Anterior cingulate cortex (tissue), 58 donors: Measurements from ENCODE around the gene RAD23A.
A peak's percentile ranks its signal among the peaks of the same experiment; 100 is the strongest.
"Not testable (repeated sequence)": the region's sequence is repeated elsewhere in the genome, so short reads cannot be mapped to it uniquely, and the experiment has no call there.

Source experiments
- DNase-seq, 58 donors: peaks; one replicate each; lab custom pipeline; 2025; lab: John Stamatoyannopoulos, UW

RAD23A gene

GRCh38 chr19:12937093-12937926 lies 8.4 kb upstream of the RAD23A start:
- peak in 6 of 58 donors; percentile 23 to 41 (median 30) for DNase-seq

DNA sequence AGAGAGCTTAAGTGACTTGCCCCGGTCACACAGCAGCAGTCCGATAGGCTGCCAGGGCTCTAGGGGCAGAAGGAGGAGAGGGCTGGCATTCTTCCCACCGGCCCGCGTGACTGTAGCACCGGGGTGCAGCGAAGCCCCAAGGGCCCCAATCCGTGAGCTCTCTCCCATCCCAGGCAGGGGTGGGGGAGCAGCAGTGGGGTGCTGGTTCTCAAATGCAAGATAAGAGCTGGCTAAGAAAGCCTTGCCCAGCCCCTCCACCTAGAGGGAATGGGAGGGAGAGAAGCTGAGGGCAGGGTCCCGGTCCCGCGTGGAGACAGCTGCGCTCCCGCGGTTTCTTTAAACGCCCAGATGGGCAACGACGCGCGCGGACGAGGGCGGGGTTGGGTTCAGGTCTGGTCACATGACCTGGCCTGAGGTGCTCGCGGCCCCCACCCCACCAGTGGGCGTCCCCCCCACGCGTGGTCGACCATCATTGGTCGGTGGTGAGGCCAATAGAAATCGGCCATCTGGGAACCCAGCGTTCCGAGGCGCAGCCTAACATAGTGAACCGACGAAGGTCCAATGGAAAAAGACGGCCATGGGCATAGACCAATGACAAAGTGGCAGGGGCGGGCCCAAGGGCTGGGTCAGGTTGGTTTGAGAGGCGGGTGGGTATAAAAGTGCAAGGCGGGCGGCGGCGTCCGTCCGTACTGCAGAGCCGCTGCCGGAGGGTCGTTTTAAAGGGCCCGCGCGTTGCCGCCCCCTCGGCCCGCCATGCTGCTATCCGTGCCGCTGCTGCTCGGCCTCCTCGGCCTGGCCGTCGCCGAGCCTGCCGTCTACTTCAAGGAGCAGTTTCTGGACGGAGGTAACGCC lies 7.5 kb upstream of the RAD23A start, which contains the start of gene CALR:
CALR (plus strand) TSS at position 683 of the 852 bp plus-strand sequence; CDS start at position 754, 71 bp downstream.
- DNase-seq, result peak; percentile 88 to 100 (median 99)

GRCh38 chr19:12938779-12939601 lies 6.7 kb upstream of the RAD23A start:
- DNase-seq, result peak in 4 of 58 donors; percentile 17 to 43 (median 32)

DNA sequence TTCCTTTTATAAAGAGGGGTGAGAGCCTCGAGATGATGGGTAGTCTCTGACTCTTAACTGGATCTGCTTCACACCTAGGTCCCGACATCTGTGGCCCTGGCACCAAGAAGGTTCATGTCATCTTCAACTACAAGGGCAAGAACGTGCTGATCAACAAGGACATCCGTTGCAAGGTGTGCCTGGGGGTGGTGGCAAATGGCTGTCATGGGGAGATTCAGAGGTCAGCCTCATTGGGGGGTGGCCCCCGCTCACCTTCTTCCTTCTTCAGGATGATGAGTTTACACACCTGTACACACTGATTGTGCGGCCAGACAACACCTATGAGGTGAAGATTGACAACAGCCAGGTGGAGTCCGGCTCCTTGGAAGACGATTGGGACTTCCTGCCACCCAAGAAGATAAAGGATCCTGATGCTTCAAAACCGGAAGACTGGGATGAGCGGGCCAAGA lies 5.7 kb upstream of the RAD23A start:
- no peak for DNase-seq

DNA sequence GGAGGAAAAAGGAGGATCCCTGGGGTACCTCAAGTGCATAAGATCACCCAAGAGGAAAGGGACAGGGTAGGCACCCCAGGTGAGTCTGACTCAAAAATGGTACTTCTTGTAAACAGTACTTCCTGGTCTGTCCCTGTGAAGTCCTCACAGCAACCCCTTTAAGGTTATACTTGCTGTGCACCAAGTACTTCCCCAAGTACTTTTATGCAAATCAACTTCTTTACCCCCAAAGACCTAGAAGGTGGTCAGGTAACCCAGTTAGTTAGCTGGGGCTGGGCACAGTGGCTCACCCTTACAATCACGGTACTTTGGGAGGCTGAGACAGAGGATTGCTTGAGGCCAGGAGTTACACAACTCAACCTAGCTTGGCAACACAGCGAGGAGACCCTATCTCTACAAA lies 4.8 kb upstream of the RAD23A start:
- no peak for DNase-seq

DNA sequence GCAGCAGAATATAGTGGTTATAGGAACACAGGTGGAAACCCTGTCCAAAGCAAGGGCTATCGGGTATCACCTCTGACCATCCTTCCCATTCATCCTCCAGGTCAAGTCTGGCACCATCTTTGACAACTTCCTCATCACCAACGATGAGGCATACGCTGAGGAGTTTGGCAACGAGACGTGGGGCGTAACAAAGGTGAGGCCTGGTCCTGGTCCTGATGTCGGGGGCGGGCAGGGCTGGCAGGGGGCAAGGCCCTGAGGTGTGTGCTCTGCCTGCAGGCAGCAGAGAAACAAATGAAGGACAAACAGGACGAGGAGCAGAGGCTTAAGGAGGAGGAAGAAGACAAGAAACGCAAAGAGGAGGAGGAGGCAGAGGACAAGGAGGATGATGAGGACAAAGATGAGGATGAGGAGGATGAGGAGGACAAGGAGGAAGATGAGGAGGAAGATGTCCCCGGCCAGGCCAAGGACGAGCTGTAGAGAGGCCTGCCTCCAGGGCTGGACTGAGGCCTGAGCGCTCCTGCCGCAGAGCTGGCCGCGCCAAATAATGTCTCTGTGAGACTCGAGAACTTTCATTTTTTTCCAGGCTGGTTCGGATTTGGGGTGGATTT lies 2.1 kb upstream of the RAD23A start:
- DNase-seq, result no peak

DNA sequence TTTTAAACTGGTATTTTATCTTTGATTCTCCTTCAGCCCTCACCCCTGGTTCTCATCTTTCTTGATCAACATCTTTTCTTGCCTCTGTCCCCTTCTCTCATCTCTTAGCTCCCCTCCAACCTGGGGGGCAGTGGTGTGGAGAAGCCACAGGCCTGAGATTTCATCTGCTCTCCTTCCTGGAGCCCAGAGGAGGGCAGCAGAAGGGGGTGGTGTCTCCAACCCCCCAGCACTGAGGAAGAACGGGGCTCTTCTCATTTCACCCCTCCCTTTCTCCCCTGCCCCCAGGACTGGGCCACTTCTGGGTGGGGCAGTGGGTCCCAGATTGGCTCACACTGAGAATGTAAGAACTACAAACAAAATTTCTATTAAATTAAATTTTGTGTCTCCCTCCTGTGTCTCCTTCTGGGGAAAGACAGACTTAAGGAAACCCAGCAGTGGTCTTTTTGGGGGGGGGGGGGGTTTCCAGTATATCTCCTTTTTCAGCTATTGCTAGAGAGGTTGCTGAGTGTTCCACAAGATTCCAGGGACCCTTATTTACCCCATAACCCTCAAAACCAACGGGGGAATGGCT lies 1.5 kb upstream of the RAD23A start:
- no peak for DNase-seq

- peak in 12 of 58 donors; percentile 27 to 79 (median 46) for DNase-seq
Measured at GRCh38 chr19:12946092-12946721, 545 bp downstream of the RAD23A start.

DNA sequence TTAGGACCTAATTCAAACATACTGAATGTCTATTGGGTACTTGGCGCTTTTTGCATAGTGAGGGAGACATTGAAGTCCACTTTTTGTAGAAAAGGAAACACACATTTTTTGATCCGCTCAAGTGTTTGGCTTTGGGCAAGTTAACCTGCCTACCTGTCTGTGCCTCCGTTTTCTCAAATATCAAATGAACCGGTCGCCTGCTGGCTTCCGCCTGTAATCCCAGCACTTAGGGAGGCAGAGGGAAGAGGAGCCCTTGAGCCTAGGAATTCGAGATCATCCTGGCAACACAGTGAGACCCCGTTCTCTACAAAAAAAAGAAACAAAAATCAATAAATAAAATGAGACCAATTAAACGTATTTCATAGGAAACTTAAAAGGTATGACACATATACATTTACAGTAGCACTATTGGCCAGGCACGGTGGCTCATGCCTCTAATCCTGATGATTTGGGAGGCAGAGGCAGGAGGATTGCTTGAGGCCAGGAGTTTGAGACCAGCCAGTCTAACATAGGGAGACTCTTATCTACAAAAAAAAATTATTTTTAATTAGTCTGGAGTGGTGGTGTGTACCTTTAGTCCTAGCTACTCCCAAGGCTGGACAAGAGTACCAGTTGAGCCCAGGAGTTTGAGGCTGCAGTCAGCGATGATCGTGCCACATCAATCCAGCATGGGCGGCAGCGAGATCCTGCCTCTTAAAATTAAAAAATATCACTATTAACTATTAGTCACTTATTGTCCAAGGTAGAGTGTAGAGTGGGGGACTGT lies 1.3 kb downstream of the RAD23A start:
- DNase-seq, result no peak

- peak in 2 of 58 donors; percentile 9 for DNase-seq
Measured at GRCh38 chr19:12947702-12948611, 2.3 kb downstream of the RAD23A start.

DNA sequence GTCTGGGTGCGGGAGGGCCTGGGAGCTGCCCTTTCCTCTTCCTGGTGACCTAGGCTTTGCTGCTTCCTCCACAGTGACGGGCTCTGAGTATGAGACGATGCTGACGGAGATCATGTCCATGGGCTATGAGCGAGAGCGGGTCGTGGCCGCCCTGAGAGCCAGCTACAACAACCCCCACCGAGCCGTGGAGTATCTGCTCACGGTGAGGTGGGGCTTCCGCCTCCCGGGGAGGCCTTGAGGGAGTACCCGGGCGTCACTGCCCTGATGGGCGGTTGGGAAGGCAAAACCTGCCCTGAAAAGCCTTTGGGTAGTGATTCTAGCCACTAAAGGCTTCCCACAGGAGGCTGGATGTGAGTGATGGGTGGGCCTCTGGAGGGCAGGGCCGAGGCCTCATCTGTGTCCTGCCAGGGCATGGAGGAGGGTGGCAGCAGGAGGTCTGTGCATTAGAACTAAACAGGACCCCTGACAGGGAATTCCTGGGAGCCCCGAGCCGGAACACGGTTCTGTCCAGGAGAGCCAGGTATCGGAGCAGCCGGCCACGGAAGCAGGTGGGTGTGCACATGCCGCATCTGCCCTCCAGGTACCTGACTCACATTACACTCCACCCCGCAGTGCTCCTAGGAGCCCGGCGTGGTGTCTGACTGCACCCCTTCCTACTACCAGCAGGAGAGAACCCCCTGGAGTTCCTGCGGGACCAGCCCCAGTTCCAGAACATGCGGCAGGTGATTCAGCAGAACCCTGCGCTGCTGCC lies 3.1 kb downstream of the RAD23A start:
- no peak for DNase-seq

DNA sequence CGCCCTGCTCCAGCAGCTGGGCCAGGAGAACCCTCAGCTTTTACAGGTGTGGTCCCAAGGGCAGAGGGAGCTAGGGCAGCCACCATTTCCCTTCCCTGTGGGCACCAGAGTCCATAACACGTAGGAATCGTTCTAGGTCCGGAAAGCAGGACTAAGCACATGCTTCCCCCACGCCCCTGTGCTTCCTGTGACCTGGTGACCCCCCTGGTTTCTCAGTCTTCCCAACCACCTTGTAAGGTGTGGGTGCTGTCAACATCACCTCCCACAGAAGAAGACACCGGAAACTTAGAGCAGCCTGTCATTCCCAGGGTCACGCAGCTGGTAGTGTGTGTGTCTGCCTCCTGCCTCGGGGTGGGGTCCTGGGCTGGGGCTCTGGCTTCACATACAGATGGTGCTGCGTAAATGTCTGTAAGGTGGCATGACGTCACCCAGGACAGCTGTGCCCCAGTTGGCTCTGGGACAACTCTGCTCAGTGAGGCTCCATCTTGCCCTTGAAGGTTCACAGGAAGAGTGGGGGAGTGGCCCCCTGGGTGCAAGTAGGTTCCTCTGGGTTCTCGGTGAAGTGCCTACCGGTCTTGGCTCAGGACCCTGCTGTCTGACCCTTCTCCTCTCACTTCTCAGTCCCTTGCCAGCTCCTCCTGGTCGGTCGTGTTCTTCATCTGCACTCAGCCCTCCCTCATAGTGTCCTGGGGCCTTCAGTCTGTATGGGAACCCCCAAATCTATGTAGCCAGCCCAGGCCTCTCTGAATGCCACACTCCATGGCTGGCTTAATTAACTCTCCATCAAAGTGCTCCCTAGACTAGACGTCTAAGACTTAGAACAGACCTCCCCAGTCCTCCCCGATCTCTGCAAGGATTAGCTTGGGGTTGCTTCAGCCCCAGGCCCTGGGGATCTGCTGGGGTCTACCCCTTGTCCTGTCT lies 4.0 kb downstream of the RAD23A start:
- DNase-seq, result no peak

DNA sequence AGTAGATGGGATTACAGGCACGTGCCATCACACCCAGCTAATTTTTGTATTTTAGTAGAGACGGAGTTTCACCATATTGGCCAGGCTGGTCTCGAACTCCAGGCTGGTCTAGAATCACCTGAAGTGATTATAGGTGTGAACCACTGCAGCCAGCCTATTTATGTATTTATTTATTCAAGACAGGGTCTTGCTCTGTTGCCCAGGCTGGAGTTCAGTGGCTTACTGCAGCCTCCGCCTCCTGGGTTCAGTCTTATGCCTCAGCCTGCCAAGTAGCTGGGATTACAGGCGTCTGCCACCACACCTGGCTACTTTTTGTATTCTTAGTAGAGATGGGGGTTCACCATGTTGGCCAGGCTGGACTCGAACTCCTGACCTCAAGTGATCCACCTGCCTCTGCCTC lies 6.4 kb downstream of the RAD23A start:
- DNase-seq, result not testable (repeated sequence)

- DNase-seq, result peak in 3 of 58 donors; percentile 51 to 60 (median 54)
Measured at GRCh38 chr19:12952488-12953137, 7.0 kb downstream of the RAD23A start.
